GM18526 (cell line): ENCODE measurements around the gene NYAP2.

Experiments
- POLR2A ChIP-seq: IDR thresholded peaks from 3 replicates; pipeline ENCODE4 v1.6.1; 2011; ENCODE audit not compliant: insufficient read length; ENCODE audit errors: extremely low read depth

Gene NYAP2

DNA sequence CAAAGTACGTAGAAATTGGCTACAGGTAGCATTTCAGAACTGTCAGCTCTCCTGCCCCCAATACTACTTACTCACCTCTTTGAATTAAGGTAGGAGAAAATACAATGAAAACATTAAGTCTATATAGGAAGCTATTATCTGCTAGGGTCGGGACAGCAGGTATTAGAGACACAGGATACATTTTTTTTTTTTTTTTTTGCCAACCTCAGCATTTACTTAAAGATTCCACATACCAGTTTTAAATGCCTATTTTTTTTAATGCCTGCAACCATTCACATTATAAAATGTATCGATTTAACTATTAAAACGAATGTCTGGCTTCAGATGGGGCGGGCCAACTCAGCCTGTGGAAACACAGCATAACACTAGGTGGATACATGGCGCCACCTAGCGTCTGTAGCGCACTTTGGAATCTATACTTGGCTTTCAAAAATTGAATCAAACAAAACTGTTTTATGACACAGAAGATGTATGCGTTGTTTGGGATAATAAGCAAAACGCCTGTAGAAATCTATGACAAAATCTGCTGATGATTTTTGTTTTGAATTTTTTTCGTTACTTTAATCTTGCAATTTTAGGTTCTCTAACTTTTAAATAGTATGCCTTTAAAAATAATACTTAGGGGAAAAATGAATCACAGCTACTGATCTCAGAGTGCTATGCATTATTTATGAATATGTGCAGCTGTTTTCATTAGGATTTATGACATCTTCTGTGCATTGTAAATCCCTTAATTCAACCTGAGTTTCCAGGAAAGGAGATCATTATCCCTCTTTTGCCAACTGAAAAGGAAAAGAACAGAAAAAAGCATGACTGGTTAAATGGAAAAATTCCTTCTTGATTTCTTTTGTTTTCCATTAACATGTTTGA lies 261.0 kb downstream of the NYAP2 start:
- no peak for TF ChIP-seq POLR2A

DNA sequence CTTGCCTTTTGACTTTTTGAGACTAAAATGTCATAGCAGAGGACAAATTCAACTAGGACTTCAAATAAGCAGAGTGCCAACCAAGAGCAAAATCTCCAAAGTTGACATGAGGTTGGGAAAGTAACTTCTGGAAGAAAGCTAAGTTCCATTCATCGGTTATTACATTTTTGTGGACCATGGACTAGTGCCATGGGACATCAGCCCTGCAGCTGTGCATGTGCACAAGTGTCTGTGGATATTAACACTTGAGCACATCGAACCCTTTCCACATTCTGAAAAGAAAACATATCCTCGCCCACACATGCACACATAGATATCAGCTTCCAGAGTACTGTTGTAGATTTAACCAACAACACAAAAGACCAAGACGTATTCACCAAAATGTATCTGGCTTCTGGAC lies 262.6 kb downstream of the NYAP2 start:
- no peak for TF ChIP-seq POLR2A

DNA sequence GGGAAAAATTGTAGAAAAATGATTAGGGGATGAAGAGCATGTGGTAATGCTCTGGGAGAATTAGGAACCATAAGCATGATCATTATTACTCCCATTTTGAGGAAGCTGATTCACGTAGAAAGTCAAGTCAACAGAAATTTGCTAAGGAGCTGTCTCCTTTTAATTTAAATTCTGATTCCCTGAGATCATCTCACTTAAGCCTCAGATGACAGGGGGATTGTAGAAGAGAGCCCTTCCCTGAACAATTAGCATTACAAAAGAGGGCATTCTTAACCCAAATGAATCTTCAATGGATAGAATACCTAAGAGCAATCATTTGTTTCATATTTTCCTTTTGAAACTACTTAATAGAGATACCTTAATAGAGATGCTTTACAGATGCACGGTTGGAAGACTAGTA lies 267.9 kb downstream of the NYAP2 start:
- TF ChIP-seq POLR2A = no peak

DNA sequence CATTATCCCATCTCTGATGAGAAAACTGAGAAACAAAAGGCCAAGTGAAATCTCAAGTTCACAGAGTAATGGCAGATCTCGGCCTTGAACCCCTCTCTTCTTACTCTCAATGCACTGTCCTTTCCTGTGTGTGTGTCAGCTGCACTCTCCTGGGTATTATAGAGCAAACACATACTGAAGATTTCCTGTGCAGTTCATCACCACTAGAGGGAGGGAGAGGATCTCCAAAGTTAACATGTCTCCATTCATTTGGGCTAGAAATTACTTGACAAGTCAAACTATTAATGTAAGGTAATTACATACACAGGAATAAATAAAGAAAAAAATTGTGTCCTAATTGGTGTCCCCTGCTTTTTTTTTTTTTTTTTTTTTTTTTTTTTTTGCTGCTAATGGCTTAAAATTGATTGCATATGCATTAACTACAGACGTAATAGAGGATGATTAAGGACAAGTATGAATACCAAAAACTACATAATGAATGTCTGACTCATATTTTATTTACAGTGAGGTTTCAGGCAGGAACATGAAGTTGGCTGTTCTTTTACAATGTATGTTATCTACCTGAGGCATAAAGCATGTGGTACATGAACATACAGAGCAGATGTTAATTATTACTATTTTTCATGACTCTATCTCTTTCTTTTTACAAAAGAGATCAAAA lies 269.2 kb downstream of the NYAP2 start:
- no peak for TF ChIP-seq POLR2A

DNA sequence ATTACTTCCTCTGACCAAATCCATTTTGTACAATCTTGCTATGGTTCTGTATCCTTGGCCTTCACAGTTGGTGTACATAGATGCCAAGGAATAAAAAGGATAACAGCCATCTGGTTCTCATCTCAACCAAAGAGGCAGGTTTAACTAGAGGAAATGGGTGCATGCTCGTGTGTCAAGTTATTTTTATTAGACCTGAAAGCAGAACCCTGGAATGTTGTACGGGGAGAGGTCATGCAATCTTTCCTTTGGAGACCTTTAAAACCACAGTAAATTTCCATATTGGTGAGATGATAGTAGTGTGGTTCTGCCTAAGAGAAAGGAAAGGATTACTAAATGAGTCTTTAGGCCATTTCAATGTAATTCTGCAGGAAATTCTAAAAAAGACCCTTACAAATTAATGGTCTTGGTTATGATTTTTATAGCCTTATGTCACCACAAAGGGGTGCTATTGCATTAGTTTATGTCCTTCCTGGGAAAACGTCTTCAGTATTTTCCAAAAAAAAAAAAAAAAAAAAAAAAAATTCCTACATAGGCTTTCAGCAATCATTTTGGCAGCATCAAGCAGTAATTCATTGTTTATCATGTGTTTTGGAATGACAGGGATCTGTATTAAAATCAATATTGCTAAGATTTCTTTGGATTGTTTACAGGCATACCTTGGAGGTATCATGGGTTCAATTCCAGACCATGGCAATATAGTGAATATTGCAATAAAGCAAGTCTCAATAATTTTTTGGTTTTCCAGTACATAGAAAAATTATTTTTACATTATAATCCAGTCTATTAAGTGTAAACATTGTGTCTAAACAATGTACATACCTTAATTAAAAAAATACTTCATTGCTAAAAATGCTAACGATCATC lies 270.8 kb downstream of the NYAP2 start:
- TF ChIP-seq POLR2A = no peak

DNA sequence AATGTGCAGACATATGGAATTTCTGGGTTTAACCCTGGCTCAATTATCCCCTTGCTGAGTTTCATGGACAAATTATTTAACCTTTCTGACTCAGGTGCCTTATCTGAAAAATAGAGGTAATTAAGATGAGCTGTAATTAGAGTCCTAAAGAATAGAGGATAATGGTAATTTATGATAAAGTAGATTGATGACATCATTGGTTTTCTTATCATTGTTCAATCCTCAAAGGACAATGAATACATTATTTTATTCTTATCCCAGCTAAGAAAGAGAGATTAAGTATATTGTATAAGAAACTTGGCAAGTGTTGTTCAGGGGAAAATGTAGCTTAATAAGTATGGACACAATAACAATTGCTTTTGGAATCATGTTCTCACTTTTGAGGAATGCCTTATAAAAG lies 279.3 kb downstream of the NYAP2 start:
- no peak for TF ChIP-seq POLR2A

DNA sequence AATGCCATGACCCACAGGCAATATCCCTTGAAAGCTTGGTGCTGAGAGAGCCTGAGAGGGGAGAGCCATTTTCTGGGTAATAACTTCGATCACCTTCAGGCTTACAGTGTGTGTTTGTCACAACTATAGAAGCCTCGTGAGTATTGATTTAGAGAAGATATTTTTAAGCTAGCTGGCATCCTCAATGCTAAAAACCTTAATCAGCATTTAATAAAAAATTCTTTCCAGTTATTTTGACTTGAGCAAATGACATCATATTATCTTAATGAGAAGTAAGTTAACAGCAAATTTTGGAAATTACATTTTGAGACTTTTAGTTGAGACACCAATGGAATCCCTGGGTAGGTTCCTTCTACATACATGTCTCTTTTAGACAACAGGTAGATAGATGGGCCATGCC lies 283.7 kb downstream of the NYAP2 start:
- no peak for TF ChIP-seq POLR2A

DNA sequence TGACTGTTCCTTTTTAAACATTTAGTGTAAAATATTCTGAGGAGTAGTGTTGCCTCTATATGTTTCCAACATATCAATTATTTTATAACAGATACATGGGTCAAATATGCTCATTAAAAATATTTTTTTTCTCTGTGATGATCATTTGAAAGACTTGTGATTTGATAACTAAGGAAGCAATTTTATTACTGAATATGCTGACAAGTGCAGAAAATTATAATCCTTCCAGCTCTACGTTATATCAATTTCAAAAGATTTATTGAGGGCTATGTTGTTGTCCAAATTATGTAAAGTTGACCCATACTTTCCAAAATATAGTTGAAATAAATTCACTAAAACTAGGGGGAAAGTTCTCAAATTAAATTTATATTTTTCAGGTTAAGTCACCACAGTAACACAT lies 290.6 kb downstream of the NYAP2 start:
- no peak for TF ChIP-seq POLR2A

DNA sequence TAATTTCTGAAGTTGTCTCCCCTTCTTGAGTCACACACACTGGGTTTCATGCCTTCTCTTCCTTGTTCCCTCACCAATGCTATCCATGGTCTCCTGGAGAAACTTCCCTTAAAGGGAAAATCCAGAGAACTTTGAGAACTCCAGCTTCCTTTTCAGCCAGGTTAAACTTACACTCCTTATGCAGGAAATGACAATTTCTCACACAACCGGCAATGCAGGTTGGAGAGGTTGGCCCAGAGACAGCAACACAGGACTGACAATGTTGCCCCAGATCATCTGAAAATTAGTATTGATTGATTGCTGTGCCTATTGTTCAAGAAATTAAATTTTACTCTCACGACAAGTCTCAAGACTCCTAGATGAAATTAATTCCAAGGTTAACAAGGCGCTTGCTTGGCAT lies 292.2 kb downstream of the NYAP2 start:
- TF ChIP-seq POLR2A = no peak

DNA sequence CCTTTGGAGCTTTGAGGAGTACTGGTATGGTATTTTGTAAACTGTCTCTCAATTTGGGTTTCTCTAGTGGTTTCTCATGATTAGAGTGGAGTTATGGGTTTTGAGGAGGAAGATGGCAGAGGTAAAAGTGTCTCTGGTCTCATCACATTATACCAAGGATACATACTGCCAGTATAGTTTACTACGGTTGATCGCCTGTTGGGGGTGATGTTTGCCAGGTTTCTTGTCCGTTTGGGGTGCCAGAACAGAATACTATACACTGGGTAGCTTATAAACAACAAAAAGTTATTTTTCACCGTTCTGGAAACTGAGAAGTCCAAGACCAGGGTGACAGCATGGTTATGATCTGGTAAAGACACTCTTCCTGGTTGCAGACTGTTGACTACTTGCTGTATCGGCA lies 293.7 kb downstream of the NYAP2 start:
- TF ChIP-seq POLR2A = no peak

DNA sequence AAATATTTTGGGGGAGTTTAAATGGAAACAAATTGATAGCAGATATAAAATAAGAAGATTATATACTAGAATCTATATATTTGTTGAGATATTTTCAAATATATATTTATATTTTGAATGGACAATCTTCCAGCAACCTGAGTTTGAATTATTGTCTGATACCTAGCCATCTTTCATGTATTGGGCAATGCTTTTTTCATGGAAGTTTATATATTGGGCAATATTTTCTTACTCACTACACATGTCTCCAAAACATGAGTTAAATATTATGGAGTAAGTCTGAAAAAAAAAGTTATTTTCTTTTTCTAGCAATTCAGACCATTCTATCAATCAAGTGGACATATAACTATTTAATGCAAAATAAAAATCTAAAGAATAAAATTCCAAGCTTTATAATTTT lies 295.2 kb downstream of the NYAP2 start:
- TF ChIP-seq POLR2A = no peak

DNA sequence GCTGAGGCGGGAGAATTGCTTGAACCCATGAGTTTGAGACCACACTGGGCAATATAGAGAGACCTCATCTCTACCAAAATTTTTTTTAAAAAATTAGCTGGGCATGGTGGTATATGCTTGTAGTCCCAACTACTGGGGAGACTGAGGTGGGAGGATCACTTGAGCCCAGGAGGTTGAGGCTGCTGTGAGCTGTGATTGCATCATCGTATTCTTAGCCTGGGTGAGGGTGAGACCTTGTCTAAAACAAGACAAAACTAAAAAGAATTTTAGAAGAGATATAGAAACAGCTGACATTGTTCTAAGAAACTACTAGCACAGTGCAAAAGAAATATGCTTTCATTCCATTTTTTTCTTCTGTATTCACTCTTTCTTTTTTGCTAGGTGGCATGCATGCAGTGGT lies 298.4 kb downstream of the NYAP2 start:
- TF ChIP-seq POLR2A = no peak
